DMS79 treated with DMSO at 0.1 percent for 48 hours (cell line): ENCODE measurements around the gene VCX.
"Not testable (repeated sequence)": the region's sequence is repeated elsewhere in the genome, so short reads cannot be mapped to it uniquely, and the experiment has no call there.

Experiments
- DNase-seq: peaks from one replicate; lab custom pipeline; 2025; lab: John Stamatoyannopoulos, UW

Gene VCX

GRCh38 chrX:7842871-7843270, at the start of gene VCX:
VCX (plus strand) TSS chrX:7843171; CDS start chrX:7843204, 33 bp downstream.
- DNase-seq = not testable (repeated sequence)

GRCh38 chrX:7798327-7798726, 44.6 kb upstream of the VCX start:
- DNase-seq = no peak

GRCh38 chrX:7801711-7802110, 41.3 kb upstream of the VCX start:
- no peak for DNase-seq

GRCh38 chrX:7815166-7815805, 27.7 kb upstream of the VCX start:
- DNase-seq = no peak

GRCh38 chrX:7828594-7828993, 14.4 kb upstream of the VCX start:
- no peak for DNase-seq

GRCh38 chrX:7841084-7841805, 1.7 kb upstream of the VCX start:
- DNase-seq = no peak

GRCh38 chrX:7852166-7852565, 9.2 kb downstream of the VCX start:
- DNase-seq = no peak

- DNase-seq = no peak
Observed at GRCh38 chrX:7872042-7872441, 29.1 kb downstream of the VCX start.

- no peak for DNase-seq
Observed at GRCh38 chrX:7876957-7877356, 34.0 kb downstream of the VCX start.

- DNase-seq = no peak
Observed at GRCh38 chrX:7889135-7889534, 46.2 kb downstream of the VCX start.

GRCh38 chrX:7889680-7890079, 46.7 kb downstream of the VCX start:
- no peak for DNase-seq

- no peak for DNase-seq
Observed at GRCh38 chrX:7891928-7892327, 49.0 kb downstream of the VCX start.
